HG02970 (cell line): ENCODE measurements around the gene UBE2QL1.

Experiments
- ATAC-seq: cut with Tn5 transposase; IDR thresholded peaks from one replicate; pipeline ENCODE4 v1.9.1; 2021; ENCODE audit warnings: mild to moderate bottlenecking, moderate library complexity, moderate number of reproducible peaks; ENCODE audit not compliant: unreplicated experiment, low FRiP score

Gene UBE2QL1

DNA sequence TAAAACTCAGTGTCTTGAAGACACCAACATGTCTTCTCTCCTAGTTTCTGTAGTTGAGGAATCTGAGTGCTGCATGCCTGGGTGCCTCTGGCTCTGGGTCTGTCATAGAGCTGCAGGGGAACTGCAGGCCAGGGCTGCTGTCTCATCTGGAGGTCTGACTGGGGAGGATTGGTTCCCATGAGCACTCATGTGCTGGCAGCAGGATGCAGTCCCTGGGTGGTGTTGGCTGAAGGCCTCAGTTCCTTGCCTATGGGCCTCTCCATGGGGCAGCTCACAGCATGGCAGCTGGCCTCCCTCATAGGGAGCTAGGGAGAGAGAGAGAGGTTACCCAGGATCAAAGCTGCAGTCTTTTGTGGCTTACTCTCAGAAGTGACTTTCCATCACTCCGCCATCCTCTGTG lies 22.6 kb downstream of the UBE2QL1 start:
- ATAC-seq = no peak

DNA sequence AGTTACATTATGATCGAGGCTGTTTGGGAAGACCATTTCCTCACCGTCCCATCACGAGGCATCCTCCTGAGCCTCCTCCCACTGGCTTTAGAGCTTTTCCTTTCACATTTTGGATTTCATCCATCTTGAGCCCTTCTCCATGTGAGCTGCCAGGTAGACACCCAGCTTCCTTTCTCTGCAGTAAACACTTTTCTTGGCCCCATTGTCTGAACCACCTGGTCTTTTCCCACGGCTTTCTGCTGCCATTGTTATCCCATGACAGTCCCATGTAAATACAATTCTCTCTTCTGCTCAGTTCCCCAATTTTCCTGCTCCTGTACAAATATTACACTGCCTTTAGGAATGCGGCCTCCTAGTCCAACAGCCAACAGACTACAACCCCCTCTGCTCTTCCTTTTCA lies 24.1 kb downstream of the UBE2QL1 start:
- ATAC-seq = no peak

DNA sequence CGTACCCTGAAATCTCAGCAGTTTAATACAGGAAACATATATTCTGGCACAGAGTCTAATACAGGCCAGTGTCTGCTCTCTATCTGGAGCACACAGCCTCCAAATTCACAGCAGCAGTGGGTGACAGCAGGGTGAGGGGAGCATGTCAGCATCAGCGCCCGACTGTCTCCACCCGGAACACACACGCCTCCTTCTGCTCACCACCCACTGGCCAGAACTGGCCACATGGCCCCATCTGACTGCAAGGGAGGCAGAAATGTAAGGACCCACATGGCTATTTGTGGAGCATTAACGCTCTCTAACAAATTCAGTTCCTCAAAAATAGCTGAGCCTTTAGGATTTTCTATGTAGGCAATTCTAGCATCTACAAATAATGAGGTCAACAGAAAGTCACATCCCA lies 24.6 kb downstream of the UBE2QL1 start:
- no peak for ATAC-seq

DNA sequence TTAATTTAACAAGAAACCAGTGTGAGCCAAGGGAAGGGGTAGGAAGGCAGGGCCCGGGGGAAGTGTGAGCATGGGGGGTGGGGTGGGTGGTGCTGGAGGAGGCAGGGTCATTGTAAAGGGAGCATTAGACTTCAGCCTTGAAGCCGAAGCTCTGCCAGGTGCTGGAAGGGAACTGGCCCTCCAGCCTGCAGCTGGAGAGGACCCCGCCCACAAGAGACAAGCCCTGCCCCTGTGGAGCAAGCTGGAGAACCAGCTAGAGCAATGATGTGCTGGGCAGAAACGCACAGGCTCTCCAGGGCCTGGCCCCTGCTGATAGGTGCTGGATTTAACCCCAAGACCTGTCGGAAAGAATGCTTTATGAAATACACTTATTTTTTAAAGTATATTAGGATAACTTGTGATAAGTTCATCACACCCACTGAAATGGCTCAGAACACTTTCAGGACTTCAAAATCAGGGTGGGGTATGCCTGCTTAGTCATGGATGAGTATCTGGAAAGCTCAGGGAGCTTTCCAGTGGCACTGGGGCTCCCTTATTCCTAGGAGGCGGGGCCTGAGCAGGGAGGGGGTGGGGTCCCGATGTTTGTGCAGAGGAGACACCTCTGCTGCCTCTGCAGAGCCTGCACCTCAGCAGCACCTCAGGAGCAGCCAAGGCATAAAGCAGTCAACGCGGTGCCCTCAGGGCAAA lies 27.1 kb downstream of the UBE2QL1 start:
- ATAC-seq = no peak

DNA sequence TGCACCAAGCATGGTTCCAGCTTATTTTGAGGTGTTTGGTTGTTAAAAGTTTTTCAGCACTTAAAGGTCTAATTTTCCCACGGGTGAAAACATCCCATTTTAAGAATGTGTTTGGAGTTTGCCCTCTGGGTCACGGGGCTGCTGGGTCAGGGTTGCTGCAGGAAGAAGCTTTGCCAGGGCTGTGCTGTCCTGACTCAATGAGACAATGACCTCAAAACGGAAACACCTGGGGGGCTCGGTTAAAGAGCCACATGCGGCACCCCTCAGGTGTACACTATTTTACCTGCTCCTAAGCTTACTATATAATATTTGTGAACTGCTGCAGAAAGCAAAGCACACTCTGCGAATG lies 27.6 kb downstream of the UBE2QL1 start:
- no peak for ATAC-seq

DNA sequence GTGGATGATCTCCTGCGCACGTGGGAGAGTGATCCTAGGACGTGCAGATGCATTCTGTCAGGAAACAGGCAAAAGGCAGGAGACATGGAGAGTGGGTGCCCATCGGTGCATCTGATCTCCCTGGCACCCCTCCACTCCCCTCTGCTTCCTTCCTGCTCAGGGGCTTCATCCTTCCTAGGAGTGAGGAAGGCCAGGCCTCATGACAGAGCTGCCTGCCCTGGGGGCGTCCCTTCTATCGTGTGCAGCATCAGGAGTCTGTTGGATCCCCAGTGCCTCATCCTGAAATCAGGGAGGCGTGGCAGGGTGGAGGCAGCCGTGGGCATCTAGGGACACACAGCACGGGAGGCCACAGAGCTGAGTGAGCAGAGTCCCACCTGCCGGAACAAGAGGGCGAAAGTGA lies 30.1 kb downstream of the UBE2QL1 start:
- no peak for ATAC-seq

DNA sequence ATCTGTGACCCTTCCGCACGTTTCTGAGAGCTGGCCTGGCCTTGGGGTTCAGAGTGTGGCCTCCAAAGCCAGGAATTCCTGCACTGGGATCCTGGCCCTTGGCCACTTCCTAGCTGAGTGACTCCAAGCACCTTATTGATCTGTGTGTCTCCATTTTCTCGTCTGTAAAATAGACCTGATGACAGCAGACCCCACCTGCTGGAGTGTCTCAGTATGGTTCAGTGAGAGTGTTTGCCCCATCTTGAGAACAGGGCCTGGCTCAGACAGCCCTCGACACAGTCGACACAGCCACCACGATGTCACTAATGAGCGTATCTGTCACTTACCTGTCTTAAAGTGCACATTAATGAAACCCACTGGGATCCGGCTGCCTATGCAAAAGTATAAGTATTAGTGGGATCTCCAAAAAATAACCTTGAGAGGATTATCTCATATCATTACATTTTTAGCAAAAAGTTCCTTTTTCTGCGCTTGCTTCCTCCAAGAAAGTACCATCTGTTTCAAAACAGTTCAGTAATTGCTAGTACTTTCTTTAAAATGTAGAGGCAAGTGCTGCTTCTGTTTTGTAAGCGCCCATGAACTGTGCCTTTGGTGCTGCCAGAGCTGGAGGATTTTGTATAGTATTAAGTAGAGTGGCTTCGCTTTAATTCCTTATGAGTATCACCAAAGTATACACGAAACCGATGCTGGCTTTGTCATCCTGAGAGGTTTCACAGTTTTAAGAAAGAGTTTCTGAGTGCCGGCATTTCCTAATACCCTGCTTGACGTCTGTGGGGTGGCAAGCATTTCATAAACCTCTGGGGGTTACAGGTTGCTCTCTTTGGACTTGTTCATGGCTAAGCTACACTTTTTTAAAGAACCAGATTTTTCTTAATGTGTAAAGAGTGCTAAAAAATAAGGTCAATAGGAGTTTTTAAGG lies 31.7 kb downstream of the UBE2QL1 start:
- no peak for ATAC-seq

DNA sequence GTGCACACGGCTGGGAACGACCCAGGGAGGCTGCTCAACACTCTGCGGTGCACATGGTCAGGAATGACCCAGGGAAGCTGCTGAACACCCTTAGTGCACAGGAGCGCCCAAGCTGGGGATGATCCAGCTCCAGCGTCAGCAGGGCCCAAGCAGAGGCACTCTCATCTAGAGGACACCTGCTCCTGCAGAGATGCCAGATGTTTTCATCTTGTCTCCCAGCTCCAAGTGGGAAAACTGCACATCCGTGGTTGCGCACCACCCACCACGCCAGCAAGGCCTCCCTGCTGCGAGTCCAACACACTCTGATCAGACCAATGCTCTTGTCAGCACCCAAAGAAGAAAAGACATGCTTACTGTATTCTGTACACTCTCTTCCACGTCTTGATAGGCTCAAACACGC lies 34.1 kb downstream of the UBE2QL1 start:
- ATAC-seq = no peak

DNA sequence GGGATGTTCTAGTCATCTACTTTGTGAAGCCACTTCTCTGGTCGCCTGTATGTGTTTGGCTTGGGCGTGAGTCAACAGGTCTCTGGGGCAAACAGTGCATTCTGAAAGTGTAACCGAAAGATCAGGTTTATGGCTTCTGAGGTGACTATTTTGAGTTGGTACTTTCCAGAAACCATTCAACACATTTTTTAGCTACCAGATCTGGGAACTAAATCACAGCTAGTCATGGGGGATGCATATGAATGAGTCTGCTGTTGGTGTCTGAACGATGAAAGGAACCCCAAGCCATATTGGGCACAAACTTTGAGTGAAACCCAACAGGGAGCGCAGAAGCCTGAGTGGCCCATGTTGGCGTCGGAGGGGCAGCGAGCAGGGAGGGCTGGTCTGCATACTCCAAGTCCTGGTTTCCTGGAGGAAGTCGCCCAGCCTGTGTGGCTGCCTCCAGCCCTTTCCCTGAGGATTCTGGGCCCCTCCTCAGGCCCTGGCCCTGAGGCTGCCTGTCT lies 35.3 kb downstream of the UBE2QL1 start:
- peak; percentile 88 for ATAC-seq

DNA sequence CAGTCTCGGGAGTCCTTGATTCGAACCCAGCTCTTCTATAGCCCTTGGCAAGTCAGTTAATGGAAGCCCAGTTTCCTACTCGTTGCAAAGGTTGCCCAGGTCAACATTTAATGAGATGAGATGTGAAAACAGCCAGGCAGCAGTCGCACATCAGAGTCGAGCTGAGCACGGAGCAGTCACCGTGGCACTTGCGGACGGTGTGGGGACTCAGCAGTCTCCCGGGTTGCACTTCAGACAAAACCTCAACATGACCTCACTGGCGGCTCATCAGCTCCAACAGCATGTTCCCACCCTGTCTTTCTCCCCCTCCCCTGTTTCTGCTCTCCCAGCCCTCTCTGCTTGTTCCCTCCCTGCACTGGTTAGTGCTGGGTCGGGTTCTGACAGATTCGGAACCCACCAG lies 35.8 kb downstream of the UBE2QL1 start:
- ATAC-seq = no peak

DNA sequence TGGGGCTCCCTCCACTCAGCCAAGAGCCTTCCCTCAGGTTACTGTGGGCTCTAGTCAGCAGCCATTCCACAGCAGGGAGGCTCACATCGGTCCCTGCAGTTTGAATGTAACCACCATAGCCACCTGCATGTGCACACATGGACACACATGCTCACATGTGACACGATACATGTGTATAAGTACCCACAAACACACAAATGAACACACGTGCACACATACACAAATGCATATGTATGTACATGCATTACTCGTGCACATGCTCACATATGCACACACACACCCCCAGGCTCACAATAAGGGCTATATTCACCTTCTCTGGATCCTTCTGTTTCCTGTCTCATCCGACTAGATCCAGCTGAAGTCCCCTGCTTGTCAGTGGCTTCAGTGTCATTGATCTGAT lies 36.2 kb downstream of the UBE2QL1 start:
- ATAC-seq = no peak

DNA sequence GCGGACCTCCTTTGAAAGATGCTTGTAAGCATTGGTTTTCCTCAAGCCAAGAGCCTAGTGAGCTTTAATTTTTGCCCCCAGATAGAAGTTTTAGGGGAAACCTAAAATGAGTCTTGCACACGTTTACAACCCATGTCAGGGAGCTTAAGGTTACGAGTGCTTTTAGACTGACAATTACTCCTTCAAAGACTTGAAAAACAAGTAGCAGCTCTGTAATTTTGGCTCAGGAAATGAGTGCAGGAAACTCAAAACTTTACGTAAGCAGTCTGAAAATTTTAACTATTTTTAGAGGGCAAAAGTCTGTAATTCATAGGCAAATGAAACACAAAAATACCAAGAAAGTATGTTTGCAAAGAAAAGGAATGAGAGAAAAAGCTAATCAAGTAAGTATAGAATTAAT lies 36.8 kb downstream of the UBE2QL1 start:
- ATAC-seq = no peak

DNA sequence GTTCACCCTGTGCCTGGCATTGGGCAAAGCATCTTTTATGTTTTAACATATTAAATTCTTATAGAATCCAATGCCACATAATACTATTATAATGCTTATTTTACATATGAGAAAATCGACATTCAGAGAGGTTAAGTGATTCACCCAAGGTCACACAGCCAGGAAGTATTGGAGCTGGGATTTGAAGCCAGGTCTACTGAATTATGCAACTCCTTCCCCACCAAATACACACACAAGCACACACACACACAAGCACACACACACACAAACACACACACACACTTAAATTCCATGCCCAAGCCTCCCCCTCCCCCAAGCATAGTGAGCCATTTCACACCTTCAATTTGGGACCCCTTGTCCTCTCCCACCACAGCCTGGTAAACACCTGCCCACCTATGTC lies 37.4 kb downstream of the UBE2QL1 start:
- no peak for ATAC-seq

DNA sequence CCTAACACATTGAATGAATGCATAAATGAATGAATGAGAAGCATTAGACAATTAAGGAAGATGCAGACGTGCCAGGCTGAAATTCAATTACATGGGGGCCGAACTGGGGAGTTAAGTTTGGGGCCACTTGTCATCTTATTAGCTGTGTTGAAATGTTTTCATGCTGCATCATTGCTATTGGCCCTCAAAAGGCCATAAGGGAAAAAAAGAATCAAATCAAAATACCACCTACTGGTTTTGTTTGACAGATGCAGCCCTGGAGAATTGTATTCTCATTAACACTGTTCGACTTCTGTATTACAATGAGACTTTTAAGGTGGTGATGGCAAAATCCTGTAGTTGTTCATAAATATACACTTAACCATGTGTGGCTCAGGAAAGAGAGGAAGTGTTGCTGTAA lies 38.4 kb downstream of the UBE2QL1 start:
- no peak for ATAC-seq

DNA sequence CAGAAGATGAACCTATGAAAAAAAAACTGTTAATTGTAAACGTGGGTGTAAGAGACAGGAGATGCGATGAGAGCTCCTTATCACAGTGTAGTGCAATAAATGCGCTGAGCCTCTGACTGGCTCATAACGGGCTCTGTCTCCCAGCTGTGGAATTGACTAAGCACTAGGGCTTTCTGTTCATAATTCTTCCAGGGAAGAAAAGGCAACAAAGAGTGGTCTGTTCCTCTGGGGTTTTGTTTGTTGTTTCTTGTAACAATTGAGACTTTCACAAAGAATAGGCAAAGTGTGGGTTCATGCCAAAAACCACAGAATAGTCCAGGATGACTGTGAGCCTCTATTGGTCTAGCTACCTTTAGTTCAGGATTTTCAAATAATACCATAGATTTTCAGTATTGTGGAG lies 39.4 kb downstream of the UBE2QL1 start:
- ATAC-seq = no peak

DNA sequence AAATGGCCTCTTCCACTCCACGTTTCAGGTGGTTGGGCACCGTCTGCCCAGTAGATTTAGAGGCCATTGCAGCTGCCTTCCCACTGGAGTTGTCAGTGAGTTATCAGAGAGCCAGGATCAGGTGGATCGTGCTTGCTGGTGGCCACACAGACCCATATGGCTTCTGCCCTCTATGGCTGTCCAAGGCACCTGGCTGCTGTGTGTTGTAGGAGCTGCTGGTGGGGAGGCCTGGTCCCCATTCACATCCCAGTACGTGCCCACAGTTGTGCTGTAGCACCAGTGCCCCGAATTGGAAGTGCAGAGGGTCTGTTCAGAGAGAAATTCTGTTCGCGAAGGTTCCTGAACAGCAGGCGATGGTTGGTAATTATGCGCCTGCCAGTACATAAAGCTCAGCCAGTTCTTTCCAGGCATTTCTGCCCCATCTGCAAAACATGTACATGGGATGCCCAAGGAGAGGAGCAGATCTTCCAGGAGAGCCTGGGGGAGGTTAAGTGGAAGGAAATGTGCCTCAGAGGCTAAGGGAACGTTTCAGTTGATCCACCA lies 41.1 kb downstream of the UBE2QL1 start:
- no peak for ATAC-seq

DNA sequence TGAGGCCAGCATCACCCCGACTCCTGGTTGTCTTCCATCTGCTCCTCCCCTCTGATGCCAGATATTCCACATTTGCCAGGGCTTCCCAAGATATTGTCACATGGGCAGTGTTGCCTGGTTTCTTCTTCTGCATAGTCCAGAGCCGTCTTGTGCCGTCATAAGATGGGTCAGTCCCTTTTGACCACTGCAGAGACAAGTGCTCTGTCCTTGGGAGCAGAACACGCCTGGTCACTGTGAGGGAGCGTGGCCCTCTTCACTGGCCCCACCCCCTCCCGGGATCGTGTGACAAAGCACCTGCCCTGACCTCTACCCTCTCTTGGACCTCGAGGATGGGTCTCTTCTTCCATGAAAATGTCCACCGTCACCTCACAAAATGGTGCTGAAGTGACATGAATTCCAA lies 41.6 kb downstream of the UBE2QL1 start:
- ATAC-seq = no peak

DNA sequence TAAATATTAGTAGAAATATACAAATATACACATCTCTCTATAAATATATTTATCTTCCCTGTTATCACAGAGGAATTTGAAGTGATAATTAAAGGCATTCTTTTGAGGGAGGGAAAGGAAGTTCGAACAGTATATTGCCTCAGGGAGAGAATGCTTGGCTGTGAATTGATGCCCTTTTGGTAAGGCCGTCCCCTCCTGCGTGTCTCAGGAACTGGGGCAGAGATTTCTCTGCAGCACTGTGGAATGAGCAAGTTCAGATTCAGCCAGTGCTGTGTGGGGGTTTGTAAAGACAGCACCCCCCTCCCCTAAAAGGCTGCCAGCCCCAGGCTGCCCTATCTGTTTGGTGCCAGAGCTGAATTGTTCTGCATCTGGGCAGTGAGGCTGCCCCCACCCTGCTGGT lies 42.0 kb downstream of the UBE2QL1 start:
- ATAC-seq = no peak

DNA sequence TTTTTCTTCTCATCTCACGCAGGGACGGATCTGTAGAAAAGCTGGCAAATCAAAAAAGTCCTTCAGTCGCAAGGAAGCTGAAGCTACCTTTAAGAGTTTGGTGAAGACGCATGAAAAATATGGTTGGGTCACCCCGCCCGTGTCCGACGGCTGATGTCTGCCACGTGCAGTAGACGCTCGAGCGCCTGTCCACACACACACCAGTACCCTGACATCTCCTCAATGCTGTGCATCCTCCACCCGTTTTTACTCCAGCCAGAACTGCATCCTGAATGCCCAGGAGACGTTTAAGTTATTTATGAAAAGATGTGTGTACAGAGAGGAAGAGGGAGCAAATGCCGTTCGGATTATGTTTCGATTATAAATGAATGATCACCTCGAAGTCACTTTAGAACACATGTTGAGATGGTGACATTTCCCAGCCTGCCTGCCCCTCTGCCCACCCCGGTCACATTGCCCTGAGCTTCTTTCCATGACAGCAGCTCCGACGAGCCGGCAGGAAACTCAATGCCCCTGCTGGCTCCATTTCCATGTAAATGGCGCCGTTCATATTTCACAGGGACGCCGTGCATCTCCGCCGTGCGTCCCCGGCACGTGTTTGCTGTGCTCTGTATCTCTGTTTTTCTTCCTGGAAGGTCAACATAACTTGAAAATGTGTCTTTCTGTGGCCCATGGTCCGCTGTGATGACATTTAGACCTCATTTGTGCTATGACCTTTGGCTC lies 42.7 kb downstream of the UBE2QL1 start:
- ATAC-seq = no peak

DNA sequence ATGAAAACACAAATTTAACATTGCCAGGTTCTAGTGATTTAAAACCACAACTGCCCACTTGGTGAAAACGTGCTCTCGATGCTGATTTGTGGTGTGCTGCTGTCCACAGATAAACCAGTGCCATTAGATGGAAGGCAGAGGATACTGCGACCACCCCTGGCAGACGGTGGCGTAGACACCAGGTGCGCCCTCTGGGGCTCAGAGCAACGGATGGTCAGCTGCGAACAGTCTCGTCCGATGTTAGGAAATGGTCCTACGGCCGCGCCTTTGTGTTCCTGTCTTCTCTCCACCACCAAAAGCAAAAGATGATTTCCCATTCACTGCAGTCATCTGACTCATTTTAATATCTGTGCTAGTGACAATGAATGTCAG lies 43.2 kb downstream of the UBE2QL1 start:
- ATAC-seq = no peak

DNA sequence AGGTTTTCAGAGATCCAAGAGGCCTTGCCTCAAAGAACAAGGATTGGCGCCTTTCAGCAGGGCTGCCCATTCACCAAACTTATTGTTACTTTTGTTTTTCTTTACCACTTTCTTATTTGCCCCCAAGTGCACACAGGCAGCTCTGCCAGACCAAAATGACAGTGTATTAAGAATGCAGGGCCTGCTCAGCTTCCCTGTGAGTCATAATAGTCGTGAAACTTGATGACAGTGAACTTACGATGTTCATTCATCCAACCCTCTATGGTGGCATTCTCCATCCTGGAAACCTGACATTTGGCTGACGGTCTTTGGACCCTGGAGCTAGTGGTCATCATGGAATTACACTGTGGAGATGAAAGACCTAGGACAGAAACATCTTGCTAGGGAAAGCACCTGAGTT lies 44.3 kb downstream of the UBE2QL1 start:
- ATAC-seq = no peak
